ENCODE results near the gene RNF169. TPM values are rescaled to one million over a fixed set of nuclear protein-coding genes. Genes with fewer than 3 reads are reported as not detected.

The RNF169 gene
- total and polyA plus RNA-seq, 9 of the 15 experiments (the other 6 are each of a cell fraction or from before 2014, with no cell fraction given): 0.68 to 18.1 (median 10.1) TPM

DNA sequence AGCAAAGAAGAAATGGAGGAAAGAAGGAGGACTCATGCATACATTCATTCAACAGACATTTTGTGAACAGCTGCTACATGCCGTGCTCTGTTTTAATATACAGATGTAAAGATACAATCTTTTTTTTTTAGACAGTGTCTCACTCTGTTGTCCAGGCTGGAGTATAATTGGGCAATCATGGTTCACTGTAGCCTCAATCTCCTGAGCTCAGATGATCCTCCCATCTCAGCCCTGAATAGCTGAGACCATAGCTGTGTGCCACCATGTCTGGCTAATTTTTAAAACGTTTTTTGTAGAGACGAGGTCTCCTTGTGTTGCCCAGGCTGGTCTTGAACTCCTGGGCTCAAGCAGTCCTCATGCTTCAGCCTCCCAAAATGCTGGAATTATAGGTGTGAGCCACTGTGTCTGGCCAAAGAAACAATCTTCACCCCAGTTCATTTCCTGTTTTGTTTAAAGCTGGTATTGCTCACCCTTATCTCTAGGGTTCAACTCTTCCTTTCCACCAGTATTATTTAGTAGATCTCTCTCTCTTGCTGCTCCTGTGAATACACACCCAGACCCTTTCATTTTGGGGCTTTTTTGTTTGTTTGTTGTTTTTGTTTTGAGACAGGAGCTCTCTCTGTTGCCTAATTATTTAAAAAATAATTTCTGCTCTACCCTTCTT is 69.8 kb downstream of the RNF169 start:
- 41% methylated on average over 3 of the region's 3 CpGs for WGBS (ENCODE audit: insufficient coverage, low coverage, missing lambda C conversion rate)
- CTCF ChIA-PET (ENCODE audit: low intra/inter-chr PET ratio): no interaction called here
- BruUV-seq (replicated peaks): no TSS peak
- Histone ChIP-seq H3K4me1 (replicated peaks in 1 of 2; ENCODE audit: control insufficient read depth in 2 of 2, insufficient read depth in 2 of 2, low read length in 2 of 2) (peaks cover 0 to 19% of the 10 kb centered on the region in 2 experiments; a peak in 3 of 5 replicates), H3K27ac (ENCODE audit: extremely low read depth, low read depth, low read length) (peak overlapping the region; percentile 62; the same call in 2 of the 3 replicates), H3K36me3 (ENCODE audit: control insufficient read depth, insufficient read depth, low read length) (peaks cover 58% of the 10 kb centered on the region), H4K20me1 (replicated peaks; ENCODE audit: control insufficient read depth, insufficient read depth, low read length) (no peaks in the 10 kb centered on the region), H3K4me3 (no peak overlapping the region), H3K4me2 (ENCODE audit: insufficient read depth, low read length) (no peak overlapping the region), H3K9ac (ENCODE audit: insufficient read depth in 1 of 2, low read depth in 2 of 2, low read length in 2 of 2) (peak overlapping the region in 1 of 2 experiments; percentile 20; a peak in 2 of 4 replicates), H3K9me1 (ENCODE audit: control insufficient read depth, insufficient read depth, low read length) (no peaks in the 10 kb centered on the region), H3K79me2 (ENCODE audit: control insufficient read depth, insufficient read depth, low read length) (no peaks in the 10 kb centered on the region), H2AFZ (ENCODE audit: low read depth, low read length) (no peak overlapping the region), H3K9me3 (replicated peaks; ENCODE audit: control insufficient read depth, insufficient read depth, low read depth, low read length) (peaks cover 10% of the 10 kb centered on the region; the same call in 1 of the 2 replicates), H3K27me3 (ENCODE audit: control insufficient read depth in 2 of 2, insufficient read depth in 2 of 2, low read length in 2 of 2) (no peaks in the 10 kb centered on the region)
- ATAC-seq (peak; percentile 81), FAIRE-seq (no peak), DNase-seq (ENCODE audit: extremely low read depth in 1 of 4, low spot score in 3 of 4) (peak in 2 of 4 experiments; percentile 44 to 52)
- in situ Hi-C loops (cut with MboI) (no loop called here), intact Hi-C loops (cut with micrococcal nuclease) (no loop called here)
- POLR2A ChIA-PET: interaction anchor here (0.7 kb wide), 1 partner anchor 976 kb away, joined by 3 read pairs; no protein-coding TSS in a partner anchor
- no peak for TF ChIP-seq BDP1 (IDR thresholded peaks at IDR 0.05; ENCODE audit: insufficient read depth, insufficient read length)
- peak; percentile 54 for TF ChIP-seq DPF2 (IDR thresholded peaks at IDR 0.05)
- no peak for TF ChIP-seq C11orf30 (IDR thresholded peaks at IDR 0.05; ENCODE audit: low read depth)
- TF ChIP-seq BRD4 (IDR thresholded peaks at IDR 0.05): no peak
- no peak for TF ChIP-seq TSC22D4 (tag; IDR thresholded peaks at IDR 0.05)
- TF ChIP-seq FOSL1 (tag; conservative IDR thresholded peaks at IDR 0.05): peak; percentile 48
- peak; percentile 47 for TF ChIP-seq RBM25 (IDR thresholded peaks at IDR 0.05; ENCODE audit: low read depth, low read length, severe bottlenecking)
- peak; percentile 46; the same call in 1 of the 2 replicates for TF ChIP-seq SMARCA4 (IDR thresholded peaks at IDR 0.05)
- TF ChIP-seq, protein P1, sequence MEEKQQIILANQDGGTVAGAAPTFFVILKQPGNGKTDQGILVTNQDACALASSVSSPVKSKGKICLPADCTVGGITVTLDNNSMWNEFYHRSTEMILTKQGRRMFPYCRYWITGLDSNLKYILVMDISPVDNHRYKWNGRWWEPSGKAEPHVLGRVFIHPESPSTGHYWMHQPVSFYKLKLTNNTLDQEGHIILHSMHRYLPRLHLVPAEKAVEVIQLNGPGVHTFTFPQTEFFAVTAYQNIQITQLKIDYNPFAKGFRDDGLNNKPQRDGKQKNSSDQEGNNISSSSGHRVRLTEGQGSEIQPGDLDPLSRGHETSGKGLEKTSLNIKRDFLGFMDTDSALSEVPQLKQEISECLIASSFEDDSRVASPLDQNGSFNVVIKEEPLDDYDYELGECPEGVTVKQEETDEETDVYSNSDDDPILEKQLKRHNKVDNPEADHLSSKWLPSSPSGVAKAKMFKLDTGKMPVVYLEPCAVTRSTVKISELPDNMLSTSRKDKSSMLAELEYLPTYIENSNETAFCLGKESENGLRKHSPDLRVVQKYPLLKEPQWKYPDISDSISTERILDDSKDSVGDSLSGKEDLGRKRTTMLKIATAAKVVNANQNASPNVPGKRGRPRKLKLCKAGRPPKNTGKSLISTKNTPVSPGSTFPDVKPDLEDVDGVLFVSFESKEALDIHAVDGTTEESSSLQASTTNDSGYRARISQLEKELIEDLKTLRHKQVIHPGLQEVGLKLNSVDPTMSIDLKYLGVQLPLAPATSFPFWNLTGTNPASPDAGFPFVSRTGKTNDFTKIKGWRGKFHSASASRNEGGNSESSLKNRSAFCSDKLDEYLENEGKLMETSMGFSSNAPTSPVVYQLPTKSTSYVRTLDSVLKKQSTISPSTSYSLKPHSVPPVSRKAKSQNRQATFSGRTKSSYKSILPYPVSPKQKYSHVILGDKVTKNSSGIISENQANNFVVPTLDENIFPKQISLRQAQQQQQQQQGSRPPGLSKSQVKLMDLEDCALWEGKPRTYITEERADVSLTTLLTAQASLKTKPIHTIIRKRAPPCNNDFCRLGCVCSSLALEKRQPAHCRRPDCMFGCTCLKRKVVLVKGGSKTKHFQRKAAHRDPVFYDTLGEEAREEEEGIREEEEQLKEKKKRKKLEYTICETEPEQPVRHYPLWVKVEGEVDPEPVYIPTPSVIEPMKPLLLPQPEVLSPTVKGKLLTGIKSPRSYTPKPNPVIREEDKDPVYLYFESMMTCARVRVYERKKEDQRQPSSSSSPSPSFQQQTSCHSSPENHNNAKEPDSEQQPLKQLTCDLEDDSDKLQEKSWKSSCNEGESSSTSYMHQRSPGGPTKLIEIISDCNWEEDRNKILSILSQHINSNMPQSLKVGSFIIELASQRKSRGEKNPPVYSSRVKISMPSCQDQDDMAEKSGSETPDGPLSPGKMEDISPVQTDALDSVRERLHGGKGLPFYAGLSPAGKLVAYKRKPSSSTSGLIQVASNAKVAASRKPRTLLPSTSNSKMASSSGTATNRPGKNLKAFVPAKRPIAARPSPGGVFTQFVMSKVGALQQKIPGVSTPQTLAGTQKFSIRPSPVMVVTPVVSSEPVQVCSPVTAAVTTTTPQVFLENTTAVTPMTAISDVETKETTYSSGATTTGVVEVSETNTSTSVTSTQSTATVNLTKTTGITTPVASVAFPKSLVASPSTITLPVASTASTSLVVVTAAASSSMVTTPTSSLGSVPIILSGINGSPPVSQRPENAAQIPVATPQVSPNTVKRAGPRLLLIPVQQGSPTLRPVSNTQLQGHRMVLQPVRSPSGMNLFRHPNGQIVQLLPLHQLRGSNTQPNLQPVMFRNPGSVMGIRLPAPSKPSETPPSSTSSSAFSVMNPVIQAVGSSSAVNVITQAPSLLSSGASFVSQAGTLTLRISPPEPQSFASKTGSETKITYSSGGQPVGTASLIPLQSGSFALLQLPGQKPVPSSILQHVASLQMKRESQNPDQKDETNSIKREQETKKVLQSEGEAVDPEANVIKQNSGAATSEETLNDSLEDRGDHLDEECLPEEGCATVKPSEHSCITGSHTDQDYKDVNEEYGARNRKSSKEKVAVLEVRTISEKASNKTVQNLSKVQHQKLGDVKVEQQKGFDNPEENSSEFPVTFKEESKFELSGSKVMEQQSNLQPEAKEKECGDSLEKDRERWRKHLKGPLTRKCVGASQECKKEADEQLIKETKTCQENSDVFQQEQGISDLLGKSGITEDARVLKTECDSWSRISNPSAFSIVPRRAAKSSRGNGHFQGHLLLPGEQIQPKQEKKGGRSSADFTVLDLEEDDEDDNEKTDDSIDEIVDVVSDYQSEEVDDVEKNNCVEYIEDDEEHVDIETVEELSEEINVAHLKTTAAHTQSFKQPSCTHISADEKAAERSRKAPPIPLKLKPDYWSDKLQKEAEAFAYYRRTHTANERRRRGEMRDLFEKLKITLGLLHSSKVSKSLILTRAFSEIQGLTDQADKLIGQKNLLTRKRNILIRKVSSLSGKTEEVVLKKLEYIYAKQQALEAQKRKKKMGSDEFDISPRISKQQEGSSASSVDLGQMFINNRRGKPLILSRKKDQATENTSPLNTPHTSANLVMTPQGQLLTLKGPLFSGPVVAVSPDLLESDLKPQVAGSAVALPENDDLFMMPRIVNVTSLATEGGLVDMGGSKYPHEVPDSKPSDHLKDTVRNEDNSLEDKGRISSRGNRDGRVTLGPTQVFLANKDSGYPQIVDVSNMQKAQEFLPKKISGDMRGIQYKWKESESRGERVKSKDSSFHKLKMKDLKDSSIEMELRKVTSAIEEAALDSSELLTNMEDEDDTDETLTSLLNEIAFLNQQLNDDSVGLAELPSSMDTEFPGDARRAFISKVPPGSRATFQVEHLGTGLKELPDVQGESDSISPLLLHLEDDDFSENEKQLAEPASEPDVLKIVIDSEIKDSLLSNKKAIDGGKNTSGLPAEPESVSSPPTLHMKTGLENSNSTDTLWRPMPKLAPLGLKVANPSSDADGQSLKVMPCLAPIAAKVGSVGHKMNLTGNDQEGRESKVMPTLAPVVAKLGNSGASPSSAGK (IDR thresholded peaks at IDR 0.05): 0 out of 2 replicates have a peak, but pooled peaks have one; percentile 26
- peak; percentile 32; the same call in 1 of the 2 replicates for TF ChIP-seq EP400 (IDR thresholded peaks at IDR 0.05)
- TF ChIP-seq CBFA2T3 (IDR thresholded peaks at IDR 0.05): peak; percentile 48; the same call in 1 of the 2 replicates
- TF ChIP-seq GATAD2A (IDR thresholded peaks at IDR 0.05): no peak
- no peak for TF ChIP-seq NR2C1 (IDR thresholded peaks at IDR 0.05)
- TF ChIP-seq NR2C1 (tag; IDR thresholded peaks at IDR 0.05): 0 out of 2 replicates have a peak, but pooled peaks have one; percentile 31

Data from K562 (cell line).